ENCODE results near the gene MINDY4. TPM values are rescaled to one million over a fixed set of nuclear protein-coding genes. Genes with fewer than 3 reads are reported as not detected.

The MINDY4 gene
- total RNA-seq, 1 experiment from 2014 or later, result 9.2 TPM

- CTCF ChIA-PET, result interaction anchor here (0.5 to 0.7 kb wide), 2 partner anchors 13 to 41 kb away, joined by 3 to 4 read pairs; no protein-coding TSS in a partner anchor
- Mint-ChIP-seq H3K4me3 (ENCODE audit: unreplicated experiment) (no peak overlapping the region), H3K27me3 (ENCODE audit: insufficient read depth, unreplicated experiment) (peaks cover 10% of the 10 kb centered on the region), H3K27ac (ENCODE audit: low read depth, unreplicated experiment) (no peak overlapping the region), H3K4me1 (ENCODE audit: insufficient read depth, unreplicated experiment) (peaks cover 5% of the 10 kb centered on the region), H3K36me3 (ENCODE audit: insufficient read depth, unreplicated experiment) (no peaks in the 10 kb centered on the region), H3K9me3 (ENCODE audit: unreplicated experiment) (no peaks in the 10 kb centered on the region)
- POLR2A ChIA-PET, result no interaction called here
- no TSS peak for BruUV-seq (replicated peaks)
- TF ChIP-seq CTCF (IDR thresholded peaks at IDR 0.05; ENCODE audit: unreplicated experiment), result no peak
- intact Hi-C loops (cut with micrococcal nuclease), result no loop called here
- peak; percentile 34 for DNase-seq (ENCODE audit: unreplicated experiment)
Observed at GRCh38 chr7:30760514-30761213, 10.6 kb upstream of the MINDY4 start.

GRCh38 chr7:30761214-30762156 is 9.7 kb upstream of the MINDY4 start:
- TF ChIP-seq CTCF (IDR thresholded peaks at IDR 0.05; ENCODE audit: unreplicated experiment), result no peak
- H3K36me3 Mint-ChIP-seq (ENCODE audit: insufficient read depth, unreplicated experiment), result no peaks in the 10 kb centered on the region
- ChIA-PET POLR2A (no interaction called here), CTCF (interaction anchor here (0.5 to 0.7 kb wide), 4 partner anchors 14 to 1494 kb away, joined by 3 to 6 read pairs (median 4); no protein-coding TSS in a partner anchor)
- intact Hi-C loops (cut with micrococcal nuclease), result no loop called here
- H3K4me1 Mint-ChIP-seq (ENCODE audit: insufficient read depth, unreplicated experiment), result peaks cover 5% of the 10 kb centered on the region
- BruUV-seq (replicated peaks), result no TSS peak
- no peak overlapping the region for H3K4me3 Mint-ChIP-seq (ENCODE audit: unreplicated experiment)
- peaks cover 10% of the 10 kb centered on the region for H3K27me3 Mint-ChIP-seq (ENCODE audit: insufficient read depth, unreplicated experiment)
- no peak overlapping the region for H3K27ac Mint-ChIP-seq (ENCODE audit: low read depth, unreplicated experiment)
- H3K9me3 Mint-ChIP-seq (ENCODE audit: unreplicated experiment), result no peaks in the 10 kb centered on the region
- DNase-seq (ENCODE audit: unreplicated experiment), result no peak

- CTCF ChIA-PET, result interaction anchor here (1.3 to 1.7 kb wide), 3 partner anchors 8 to 31 kb away, joined by 3 to 16 read pairs (median 4); no protein-coding TSS in a partner anchor
- no peak for TF ChIP-seq CTCF (IDR thresholded peaks at IDR 0.05; ENCODE audit: unreplicated experiment)
- no peaks in the 10 kb centered on the region for H3K27me3 Mint-ChIP-seq (ENCODE audit: insufficient read depth, unreplicated experiment)
- no peak for DNase-seq (ENCODE audit: unreplicated experiment)
- peaks cover 5% of the 10 kb centered on the region for H3K4me1 Mint-ChIP-seq (ENCODE audit: insufficient read depth, unreplicated experiment)
- POLR2A ChIA-PET, result no interaction called here
- intact Hi-C loops (cut with micrococcal nuclease), result no loop called here
- H3K27ac Mint-ChIP-seq (ENCODE audit: low read depth, unreplicated experiment), result no peak overlapping the region
- BruUV-seq (replicated peaks), result no TSS peak
- no peaks in the 10 kb centered on the region for H3K9me3 Mint-ChIP-seq (ENCODE audit: unreplicated experiment)
- no peak overlapping the region for H3K4me3 Mint-ChIP-seq (ENCODE audit: unreplicated experiment)
- H3K36me3 Mint-ChIP-seq (ENCODE audit: insufficient read depth, unreplicated experiment), result no peaks in the 10 kb centered on the region
Observed at GRCh38 chr7:30764030-30764975, 6.9 kb upstream of the MINDY4 start.

Data from MCF 10A (cell line).